Raji (cell line): Measurements from ENCODE around the gene FAM83F.

Experiments used
- POLR2A ChIP-seq: IDR thresholded peaks from 2 replicates; pipeline ENCODE4 v1.6.1; 2011; ENCODE audit warnings: low read depth, low read length, control low read depth; ENCODE audit not compliant: insufficient read depth

FAM83F gene

GRCh38 chr22:40071720-40072119 lies 77.0 kb downstream of the FAM83F start:
- TF ChIP-seq POLR2A, result no peak

GRCh38 chr22:40076702-40077645 lies 82.2 kb downstream of the FAM83F start:
- no peak for TF ChIP-seq POLR2A

GRCh38 chr22:40077646-40078016 lies 82.9 kb downstream of the FAM83F start:
- TF ChIP-seq POLR2A, result no peak

GRCh38 chr22:40081662-40082061 lies 86.9 kb downstream of the FAM83F start:
- no peak for TF ChIP-seq POLR2A

GRCh38 chr22:40082184-40082583 lies 87.4 kb downstream of the FAM83F start:
- TF ChIP-seq POLR2A, result no peak

GRCh38 chr22:40083794-40084193 lies 89.0 kb downstream of the FAM83F start:
- TF ChIP-seq POLR2A, result no peak

GRCh38 chr22:40084246-40084645 lies 89.5 kb downstream of the FAM83F start:
- TF ChIP-seq POLR2A, result no peak

GRCh38 chr22:40088818-40089217 lies 94.1 kb downstream of the FAM83F start:
- no peak for TF ChIP-seq POLR2A
